ENCODE data around the gene FOXA1.

DNA sequence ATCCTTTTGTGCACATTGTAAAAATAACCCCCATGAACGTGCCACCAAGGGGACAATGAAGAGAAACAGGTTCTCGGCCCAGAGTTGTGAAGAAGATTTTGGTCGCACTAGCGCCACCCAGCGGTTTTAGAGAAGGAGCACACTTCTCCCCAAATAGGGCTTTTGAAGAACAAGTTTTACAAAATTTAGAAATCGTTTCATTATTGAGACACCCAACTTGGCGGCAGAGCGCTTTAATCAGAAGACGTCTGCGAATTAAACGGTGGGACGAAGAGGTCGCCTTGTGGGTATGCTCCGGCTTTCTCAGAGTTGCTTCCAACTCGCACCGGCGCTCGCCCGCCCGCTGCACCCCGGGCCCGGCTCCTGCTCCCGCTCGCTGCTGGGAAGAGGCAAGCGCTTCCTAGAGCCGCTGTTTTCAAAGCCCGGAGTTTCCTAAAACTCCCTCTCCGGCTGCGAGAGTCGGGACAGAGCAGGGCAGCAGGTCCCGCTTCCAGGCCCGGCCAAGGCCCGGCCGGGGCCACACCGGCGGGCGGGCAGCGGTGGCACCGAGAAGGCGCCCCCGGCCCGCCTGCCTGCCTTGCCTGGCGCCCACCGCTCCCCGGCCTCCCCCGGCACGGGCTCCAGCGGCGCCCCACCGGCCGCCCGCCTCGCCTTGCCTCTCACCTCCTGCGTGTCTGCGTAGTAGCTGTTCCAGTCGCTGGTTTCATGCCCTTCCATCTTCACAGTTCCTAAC is 645 bp downstream of the FOXA1 start:
- TF ChIP-seq CTCF (tag by site-specific recombination; IDR thresholded peaks at IDR 0.05) (peak; percentile 55; the same call in 1 of the 2 replicates), KLF16 (tag by site-specific recombination; IDR thresholded peaks at IDR 0.05) (no peak)
